PFSK-1 (cell line): Measurements from ENCODE around the gene NRN1.

Source experiments
- FOXP2 ChIP-seq: optimal IDR thresholded peaks from 2 replicates; pipeline ENCODE3; 2011; ENCODE audit warnings: borderline replicate concordance, control low read depth, inconsistent platforms; ENCODE audit not compliant: insufficient read depth; ENCODE audit errors: extremely low read length, extremely low read depth
- POLR2AphosphoS5 ChIP-seq: IDR thresholded peaks from 2 replicates; pipeline ENCODE4 v1.6.1; 2012; ENCODE audit warnings: low read depth, mild to moderate bottlenecking, control low read depth, low read length, moderate library complexity
- SIN3A ChIP-seq: IDR thresholded peaks from 2 replicates; pipeline ENCODE4 v1.6.1; 2012; ENCODE audit warnings: mild to moderate bottlenecking, low read length, moderate library complexity, borderline replicate concordance; ENCODE audit not compliant: insufficient read depth
- TAF1 ChIP-seq: IDR thresholded peaks from 2 replicates; pipeline ENCODE4 v1.6.1; 2012; ENCODE audit warnings: low read length, control low read depth, borderline replicate concordance; ENCODE audit not compliant: insufficient read depth
- TF ChIP-seq, protein P1 (sequence below), 2 experiments: IDR thresholded peaks; 2 replicates each; pipeline versions ENCODE4 v1.6.1 to v1.8.0; 2011 to 2012; ENCODE audit warnings: low read depth in 2 of 2, low read length in 2 of 2, control low read depth in 1 of 2, inconsistent platforms in 1 of 2, mild to moderate bottlenecking in 1 of 2, moderate library complexity in 1 of 2; ENCODE audit not compliant: insufficient read depth in 1 of 2

NRN1 gene

DNA sequence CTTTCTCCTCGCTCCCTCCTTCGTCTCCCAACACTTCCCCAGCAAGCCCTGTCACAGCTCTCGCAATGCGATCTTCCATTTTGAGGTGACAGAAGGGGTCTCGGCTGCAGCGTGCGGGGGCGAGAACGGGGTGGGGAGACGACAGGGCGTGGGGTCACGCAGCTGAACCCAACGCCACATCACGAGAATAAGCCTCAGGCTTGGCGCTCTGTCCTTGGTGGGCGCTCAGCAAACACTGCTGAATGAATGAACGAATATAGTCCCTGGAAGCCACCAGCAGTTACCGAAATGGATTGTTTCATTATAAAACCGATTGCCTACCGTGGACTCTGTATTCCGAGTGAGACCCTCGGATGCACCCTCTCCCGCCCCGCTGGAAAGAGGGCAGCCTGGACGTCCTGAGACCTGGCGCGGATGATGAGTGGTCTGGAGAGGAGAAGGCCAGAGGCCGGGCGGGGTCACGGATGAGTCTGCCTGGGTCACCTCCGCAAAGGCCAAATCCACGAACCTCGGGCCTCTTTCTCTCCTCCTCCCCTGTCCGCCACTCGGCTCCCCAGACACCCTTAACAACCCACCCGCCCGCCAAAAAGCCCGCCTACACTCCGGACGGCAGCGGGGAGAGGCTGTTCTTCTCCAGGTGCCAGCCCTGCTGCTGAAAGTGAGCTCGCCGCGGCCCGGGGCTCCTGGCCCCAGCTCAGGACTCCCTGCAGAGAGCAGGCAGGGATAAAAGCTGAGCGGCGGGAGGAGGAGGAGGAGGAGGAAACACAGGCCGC, 3.7 kb downstream of the NRN1 start:
- TF ChIP-seq SIN3A (no peak), FOXP2 (no peak), POLR2AphosphoS5 (no peak), TAF1 (no peak)
- TF ChIP-seq, protein P1, sequence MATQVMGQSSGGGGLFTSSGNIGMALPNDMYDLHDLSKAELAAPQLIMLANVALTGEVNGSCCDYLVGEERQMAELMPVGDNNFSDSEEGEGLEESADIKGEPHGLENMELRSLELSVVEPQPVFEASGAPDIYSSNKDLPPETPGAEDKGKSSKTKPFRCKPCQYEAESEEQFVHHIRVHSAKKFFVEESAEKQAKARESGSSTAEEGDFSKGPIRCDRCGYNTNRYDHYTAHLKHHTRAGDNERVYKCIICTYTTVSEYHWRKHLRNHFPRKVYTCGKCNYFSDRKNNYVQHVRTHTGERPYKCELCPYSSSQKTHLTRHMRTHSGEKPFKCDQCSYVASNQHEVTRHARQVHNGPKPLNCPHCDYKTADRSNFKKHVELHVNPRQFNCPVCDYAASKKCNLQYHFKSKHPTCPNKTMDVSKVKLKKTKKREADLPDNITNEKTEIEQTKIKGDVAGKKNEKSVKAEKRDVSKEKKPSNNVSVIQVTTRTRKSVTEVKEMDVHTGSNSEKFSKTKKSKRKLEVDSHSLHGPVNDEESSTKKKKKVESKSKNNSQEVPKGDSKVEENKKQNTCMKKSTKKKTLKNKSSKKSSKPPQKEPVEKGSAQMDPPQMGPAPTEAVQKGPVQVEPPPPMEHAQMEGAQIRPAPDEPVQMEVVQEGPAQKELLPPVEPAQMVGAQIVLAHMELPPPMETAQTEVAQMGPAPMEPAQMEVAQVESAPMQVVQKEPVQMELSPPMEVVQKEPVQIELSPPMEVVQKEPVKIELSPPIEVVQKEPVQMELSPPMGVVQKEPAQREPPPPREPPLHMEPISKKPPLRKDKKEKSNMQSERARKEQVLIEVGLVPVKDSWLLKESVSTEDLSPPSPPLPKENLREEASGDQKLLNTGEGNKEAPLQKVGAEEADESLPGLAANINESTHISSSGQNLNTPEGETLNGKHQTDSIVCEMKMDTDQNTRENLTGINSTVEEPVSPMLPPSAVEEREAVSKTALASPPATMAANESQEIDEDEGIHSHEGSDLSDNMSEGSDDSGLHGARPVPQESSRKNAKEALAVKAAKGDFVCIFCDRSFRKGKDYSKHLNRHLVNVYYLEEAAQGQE (IDR thresholded peaks at IDR 0.05; ENCODE audit: insufficient read depth in 1 of 2, low read depth in 2 of 2, low read length in 2 of 2), result no peak

DNA sequence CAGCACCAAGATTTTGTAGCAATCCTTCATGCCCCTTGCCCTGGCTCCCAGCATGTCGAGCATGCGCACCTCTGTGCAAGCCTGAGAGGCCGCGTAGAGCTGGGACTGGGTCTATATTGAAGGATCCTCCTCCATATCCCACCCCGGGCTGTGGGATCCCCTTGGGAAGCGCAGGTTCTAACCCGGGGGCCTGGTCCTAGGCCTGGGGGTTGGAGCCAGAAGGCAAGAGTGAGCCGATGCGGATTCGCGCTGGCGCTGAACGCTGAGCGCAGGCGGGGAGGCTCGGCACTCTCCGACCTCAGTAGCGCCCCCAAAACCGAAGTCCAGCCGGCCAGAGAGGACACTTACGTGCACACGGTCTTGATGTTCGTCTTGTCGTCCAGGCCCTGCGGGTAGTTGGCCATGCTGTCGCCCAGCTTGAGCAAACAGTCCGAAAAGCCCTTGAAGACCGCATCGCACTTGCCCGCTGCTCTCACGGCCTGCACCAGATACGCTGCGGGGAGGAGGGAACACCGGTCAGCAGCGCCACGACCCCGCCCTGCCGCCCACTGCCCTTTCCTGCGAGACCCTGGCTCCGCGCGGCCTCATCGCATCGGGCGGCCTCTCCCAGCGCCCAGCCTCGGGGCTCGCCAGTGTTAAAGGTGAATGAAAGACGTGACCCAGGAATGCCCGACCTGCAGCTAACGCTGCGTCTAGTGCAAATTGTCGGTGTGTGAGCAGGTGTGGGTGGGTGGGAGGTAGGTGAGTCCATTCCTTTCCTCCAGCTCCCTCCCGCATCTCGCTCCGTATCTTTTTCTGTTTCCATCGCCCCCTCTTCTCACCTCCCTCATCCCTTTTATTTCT, 4.5 kb downstream of the NRN1 start:
- TF ChIP-seq TAF1, result no peak
- TF ChIP-seq FOXP2, result no peak

DNA sequence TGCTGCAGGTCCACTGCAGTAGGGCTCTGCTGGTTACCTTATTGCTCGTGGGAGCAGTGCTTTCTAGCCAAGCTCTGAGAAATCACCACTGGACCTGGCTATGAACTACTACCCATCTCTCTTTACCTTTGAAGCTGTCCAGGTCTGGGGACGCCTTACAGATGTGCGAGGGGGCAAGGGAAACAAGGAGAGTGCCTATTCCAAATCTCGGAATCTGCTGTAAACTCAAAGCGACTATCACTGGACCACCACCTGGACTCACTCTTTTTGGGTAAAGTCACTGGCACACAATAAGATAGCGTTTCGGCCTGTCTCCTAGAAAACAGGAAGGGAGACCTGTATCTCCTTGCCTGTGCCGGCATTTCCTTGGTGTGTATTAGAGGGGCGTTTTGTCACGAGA, 5.3 kb downstream of the NRN1 start:
- TF ChIP-seq TAF1 (no peak), SIN3A (no peak), FOXP2 (no peak), POLR2AphosphoS5 (no peak)
- TF ChIP-seq, protein P1 (IDR thresholded peaks at IDR 0.05; ENCODE audit: insufficient read depth in 1 of 2, low read depth in 2 of 2, low read length in 2 of 2), result no peak

DNA sequence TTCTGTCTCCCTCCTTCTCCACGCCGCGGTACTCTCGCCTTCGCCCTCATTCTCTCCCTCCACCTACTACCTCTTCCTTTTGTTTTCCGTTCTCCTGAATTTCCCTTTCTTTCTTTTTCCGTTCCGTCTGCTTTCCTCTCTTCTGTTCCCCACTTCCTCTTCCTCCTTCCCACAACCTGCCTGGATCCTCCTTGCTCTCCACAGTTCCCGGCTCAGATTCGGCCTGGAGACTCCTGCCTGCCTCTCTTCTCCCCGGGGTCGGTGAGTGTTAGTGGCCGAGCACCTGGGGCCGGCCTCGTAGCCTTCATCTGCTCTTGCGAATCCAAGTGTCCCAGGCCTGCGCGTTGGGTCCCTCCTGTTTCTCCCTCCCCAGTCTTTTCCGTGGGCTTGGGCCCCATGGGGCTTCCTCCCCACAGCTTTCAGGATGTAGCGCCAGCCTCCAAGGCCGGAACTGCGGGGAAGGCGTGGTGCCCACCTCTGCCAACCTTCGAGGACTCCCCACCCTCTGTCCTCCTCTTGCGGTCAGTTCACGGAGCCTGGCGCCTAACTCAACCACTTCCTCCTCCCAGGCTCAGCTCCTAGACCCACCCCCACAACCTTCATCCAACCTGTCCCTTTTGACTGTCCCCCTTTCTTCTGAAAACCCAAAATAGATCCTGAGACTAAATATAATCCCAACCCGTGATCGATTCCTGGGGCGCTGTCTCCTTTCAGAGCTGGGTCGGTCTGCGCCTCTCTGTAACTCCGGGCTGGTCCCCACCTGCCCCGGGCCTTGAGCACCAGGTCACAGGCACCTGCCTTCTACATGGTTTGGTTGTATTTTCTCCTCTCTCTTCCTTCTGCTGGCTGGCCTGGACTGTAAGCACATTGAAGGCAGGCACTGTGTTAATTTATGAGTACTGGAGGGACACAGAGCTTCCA, 6.8 kb downstream of the NRN1 start:
- TF ChIP-seq TAF1 (no peak), SIN3A (no peak)
- TF ChIP-seq, protein P1 (IDR thresholded peaks at IDR 0.05; ENCODE audit: insufficient read depth in 1 of 2, low read depth in 2 of 2, low read length in 2 of 2), result no peak
